Measurements from ENCODE around the gene SPAST. TPM values are rescaled to one million over a fixed set of nuclear protein-coding genes. Genes with fewer than 3 reads are reported as not detected.
"Not testable (repeated sequence)": the region's sequence is repeated elsewhere in the genome, so short reads cannot be mapped to it uniquely, and the experiment has no call there.

The SPAST gene
- total RNA-seq, 2 donors from 2014 or later = 15.9 to 18.6 TPM

GRCh38 chr2:32192418-32192817 lies 129.1 kb downstream of the SPAST start:
- no peak overlapping the region for H3K27ac ChIP-seq
- no peak overlapping the region for H3K4me3 ChIP-seq
- intact Hi-C loops (cut with DNase I) = no loop called here
- TF ChIP-seq CTCF (IDR thresholded peaks at IDR 0.05) = no peak
- no peaks in the 10 kb centered on the region for H3K9me3 ChIP-seq
- DNase-seq = no peak
- H3K4me1 ChIP-seq = no peaks in the 10 kb centered on the region
- no peaks in the 10 kb centered on the region for H3K27me3 ChIP-seq
- peaks cover under 1% of the 10 kb centered on the region for H3K36me3 ChIP-seq
- H3K9ac ChIP-seq (ENCODE audit: low read depth in 2 of 2, low read length in 2 of 2) = no peak overlapping the region

GRCh38 chr2:32200814-32201213 lies 137.5 kb downstream of the SPAST start:
- TF ChIP-seq CTCF (IDR thresholded peaks at IDR 0.05) = no peak
- H3K27me3 ChIP-seq = no peaks in the 10 kb centered on the region
- no peaks in the 10 kb centered on the region for H3K4me1 ChIP-seq
- H3K9ac ChIP-seq (ENCODE audit: low read depth in 2 of 2, low read length in 2 of 2) = no peak overlapping the region
- no peak for DNase-seq
- H3K4me3 ChIP-seq = no peak overlapping the region
- no peak overlapping the region for H3K27ac ChIP-seq
- intact Hi-C loops (cut with DNase I) = no loop called here
- H3K36me3 ChIP-seq = peaks cover 3% of the 10 kb centered on the region
- no peaks in the 10 kb centered on the region for H3K9me3 ChIP-seq

GRCh38 chr2:32203428-32203827 lies 140.1 kb downstream of the SPAST start:
- H3K9ac ChIP-seq (ENCODE audit: low read depth in 2 of 2, low read length in 2 of 2); H3K9me3 ChIP-seq; H3K4me1 ChIP-seq; intact Hi-C loops (cut with DNase I); H3K4me3 ChIP-seq; H3K27ac ChIP-seq; DNase-seq; H3K36me3 ChIP-seq; H3K27me3 ChIP-seq: not testable (repeated sequence)

Other genes starting within 250 kb of the SPAST start
- 10 to 100 TPM; 31.5 to 38.8 TPM for gene MEMO1, start 52.5 kb upstream of the SPAST start, total RNA-seq
- 10 to 100 TPM; 57.1 to 61.8 TPM for gene DPY30, start 23.8 kb upstream of the SPAST start, total RNA-seq
- gene SLC30A6, start 102.3 kb downstream of the SPAST start, total RNA-seq = 10 to 100 TPM; 17.9 to 23.4 TPM
- gene NLRC4, start 201.3 kb downstream of the SPAST start, total RNA-seq = under 1 TPM; 0.22 to 0.74 TPM
- 10 to 100 TPM; 47.3 to 82.8 TPM for gene YIPF4, start 214.3 kb downstream of the SPAST start, total RNA-seq

Data from colonic mucosa (tissue), 4 donors.